ENCODE data around the gene CEND1. TPM values are rescaled to one million over a fixed set of nuclear protein-coding genes. Genes with fewer than 3 reads are reported as not detected.

Gene CEND1
- total and polyA plus RNA-seq, 2 donors (not counting 3 experiments of a cell fraction or from before 2014, with no cell fraction given): 0.15 to 0.40 TPM

DNA sequence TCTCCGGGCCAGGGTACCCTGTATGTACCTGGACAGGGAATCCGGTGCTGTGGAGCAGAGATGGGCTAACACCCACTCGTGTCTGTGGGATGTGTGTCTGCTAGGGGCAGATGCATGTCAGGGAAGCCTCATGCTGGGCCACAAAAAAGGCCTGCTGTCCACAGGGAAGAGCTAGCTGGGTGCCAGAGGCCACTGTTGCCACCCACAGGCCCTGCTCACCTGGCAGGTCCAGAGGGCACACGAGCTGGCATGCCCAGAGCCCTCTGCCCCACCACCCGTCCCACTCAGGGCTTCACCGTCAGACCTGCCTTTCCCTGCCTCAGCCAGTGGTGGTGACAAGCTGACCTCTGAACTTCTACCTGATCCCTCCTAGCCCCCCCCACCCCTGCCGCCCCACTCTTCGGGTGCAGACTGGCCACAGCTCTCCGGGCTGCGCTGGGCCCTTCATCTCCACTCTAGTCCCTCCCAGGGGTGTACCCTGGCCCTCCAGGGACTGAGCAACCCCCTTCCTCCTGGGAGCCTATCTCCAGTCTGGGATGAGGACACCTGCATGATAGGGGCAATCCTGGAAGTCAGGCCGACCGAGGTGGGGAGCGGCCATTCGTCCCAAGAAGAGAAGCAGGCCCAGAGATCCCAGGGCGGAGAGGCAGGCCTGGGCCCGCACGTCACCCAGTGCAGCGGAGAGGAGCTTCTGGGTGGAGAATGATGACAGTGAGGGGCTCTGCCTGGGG, 6.8 kb upstream of the CEND1 start:
- H3K4me3 ChIP-seq (replicated peaks in 1 of 3; ENCODE audit: insufficient read depth in 1 of 3, low read depth in 1 of 3, low read length in 3 of 3): peak overlapping the region; percentile 57 to 66 (median 64)
- dilution Hi-C loops (cut with MboI; ENCODE audit: extremely low pct_ligation_motif_present, low sequenced_read_pairs): no loop called here
- H4K20me1 ChIP-seq (replicated peaks; ENCODE audit: control insufficient read depth, extremely low read depth, insufficient read depth, low read length): no peaks in the 10 kb centered on the region
- CTCF ChIA-PET: interaction anchor here (1.1 to 2.1 kb wide), 3 partner anchors 11 to 48 kb away, joined by 4 to 9 read pairs (median 9); no protein-coding TSS in a partner anchor
- BruUV-seq (replicated peaks): no TSS peak
- TF ChIP-seq MAX (IDR thresholded peaks at IDR 0.05; ENCODE audit: insufficient read depth, insufficient read length) (no peak), JUN (IDR thresholded peaks at IDR 0.05; ENCODE audit: borderline replicate concordance, insufficient read depth, insufficient read length, low read depth) (no peak), FOS (IDR thresholded peaks at IDR 0.05; ENCODE audit: borderline replicate concordance, insufficient read depth, low read length) (no peak), EZH2 (IDR thresholded peaks at IDR 0.05; ENCODE audit: borderline replicate concordance, low read depth, low read length, severe bottlenecking) (no peak), POLR2A (IDR thresholded peaks at IDR 0.05; ENCODE audit: low read depth, low read length) (no peak), CTCF (IDR thresholded peaks at IDR 0.05; ENCODE audit: extremely low read depth in 1 of 2, insufficient read depth in 1 of 2, low read depth in 1 of 2, low read length in 2 of 2) (no peak), GATA2 (IDR thresholded peaks at IDR 0.05; ENCODE audit: insufficient read depth, insufficient read length, low read depth, low read length) (no peak), MYC (IDR thresholded peaks at IDR 0.05; ENCODE audit: low read depth, low read length) (no peak), POLR2AphosphoS5 (IDR thresholded peaks at IDR 0.05; ENCODE audit: insufficient read depth, low read depth, low read length) (no peak)
- FAIRE-seq (no peak), DNase-seq (ENCODE audit: low read depth, low spot score) (no peak)
- H3K79me2 ChIP-seq (ENCODE audit: control insufficient read depth, insufficient read depth, low read length): peaks cover 11% of the 10 kb centered on the region
- intact Hi-C loops (cut with micrococcal nuclease): loop anchor here (1.0 to 2.0 kb wide), 2 partner anchors 13 to 14 kb away; partner anchors contain the start of gene RPLP2
- H3K4me1 ChIP-seq (ENCODE audit: control insufficient read depth, extremely low read depth, insufficient read depth, low read length): peaks cover 14% of the 10 kb centered on the region
- H3K4me2 ChIP-seq (ENCODE audit: insufficient read depth, low read length): peak overlapping the region; percentile 62
- peaks cover 0 to 10% of the 10 kb centered on the region in 2 experiments for H3K36me3 ChIP-seq (ENCODE audit: control insufficient read depth in 2 of 2, extremely low read depth in 1 of 2, insufficient read depth in 2 of 2, low read length in 2 of 2)
- H3K27me3 ChIP-seq (ENCODE audit: control insufficient read depth in 2 of 2, insufficient read depth in 2 of 2, low read length in 2 of 2): no peaks in the 10 kb centered on the region
- no peak overlapping the region for H2AFZ ChIP-seq (ENCODE audit: low read depth, low read length)
- H3K9me1 ChIP-seq (replicated peaks; ENCODE audit: control insufficient read depth, extremely low read depth, insufficient read depth, low read length): no peaks in the 10 kb centered on the region
- peak overlapping the region; percentile 39 for H3K27ac ChIP-seq (ENCODE audit: insufficient read depth, low read depth, low read length)
- H3K9me3 ChIP-seq (replicated peaks; ENCODE audit: control insufficient read depth, insufficient read depth, low read length): no peaks in the 10 kb centered on the region
- POLR2A ChIA-PET: interaction anchor here (0.7 to 1.0 kb wide), 2 partner anchors 13 to 37 kb away, joined by 3 read pairs; partner anchors contain the start of gene RPLP2
- peak overlapping the region; percentile 45 for H3K9ac ChIP-seq (replicated peaks; ENCODE audit: extremely low read depth, insufficient read depth, low read length)
